OCI-LY1 (cell line): ENCODE data around the gene PDE1A.

Source experiments
- H2AFZ ChIP-seq: fragments of 200-600 bp; sonication (generic), shearing (Covaris generic); 2 replicates; pipeline ENCODE4 v1.6.0; 2014; ENCODE audit warnings: antibody characterized with exemption, mild to moderate bottlenecking, low read length
- H3F3A ChIP-seq: fragments of 200-600 bp; sonication (generic), shearing (Covaris generic); 2 replicates; pipeline ENCODE4 v1.6.0; 2014; ENCODE audit warnings: mild to moderate bottlenecking, antibody characterized with exemption, low read length, moderate library complexity; ENCODE audit not compliant: insufficient read depth
- H3K27ac ChIP-seq: fragments of 200-600 bp; sonication (generic); 2 replicates; pipeline ENCODE4 v1.5.1; 2014; ENCODE audit warnings: low read length, mixed run types, mild to moderate bottlenecking, low read depth; ENCODE audit not compliant: poor library complexity, severe bottlenecking
- H3K27me3 ChIP-seq: fragments of 200-600 bp; sonication (generic); 2 replicates; pipeline ENCODE4 v1.6.0; 2014; ENCODE audit warnings: antibody characterized with exemption, mild to moderate bottlenecking, low read length, moderate library complexity; ENCODE audit not compliant: insufficient read depth
- H3K36me3 ChIP-seq: fragments of 200-600 bp; sonication (generic); 2 replicates; pipeline ENCODE4 v1.6.1; 2014; ENCODE audit warnings: mild to moderate bottlenecking, antibody characterized with exemption, low read length, moderate library complexity, mixed read lengths; ENCODE audit not compliant: insufficient read depth
- H3K4me1 ChIP-seq: fragments of 200-600 bp; sonication (generic); 2 replicates; pipeline ENCODE4 v1.5.1; 2014; ENCODE audit warnings: mild to moderate bottlenecking, low read length, moderate library complexity; ENCODE audit not compliant: insufficient read depth, severe bottlenecking
- H3K4me2 ChIP-seq: fragments of 200-600 bp; sonication (generic), shearing (Covaris generic); 2 replicates; pipeline ENCODE4 v1.6.1; 2014; ENCODE audit warnings: low read length
- H3K4me3 ChIP-seq: fragments of 200-600 bp; sonication (generic); 2 replicates; pipeline ENCODE4 v1.5.1; 2014; ENCODE audit warnings: low read length, low read depth, mild to moderate bottlenecking, mixed read lengths; ENCODE audit not compliant: poor library complexity, severe bottlenecking
- H3K79me2 ChIP-seq: fragments of 200-600 bp; shearing (Covaris generic); 2 replicates; pipeline ENCODE4 v1.6.1; 2016; ENCODE audit warnings: mixed run types, low read length, mixed read lengths; ENCODE audit not compliant: insufficient read depth
- H3K9ac ChIP-seq: fragments of 200-600 bp; sonication (generic), shearing (Covaris generic); 2 replicates; pipeline ENCODE4 v1.6.1; 2014; ENCODE audit warnings: mild to moderate bottlenecking, low read length, mixed read lengths
- H3K9me2 ChIP-seq: fragments of 200-600 bp; sonication (generic), shearing (Covaris generic); 2 replicates; pipeline ENCODE4 v1.6.1; 2014; ENCODE audit warnings: low read depth, mild to moderate bottlenecking, low read length, mixed read lengths
- H3K9me3 ChIP-seq: fragments of 200-600 bp; shearing (Covaris generic); 2 replicates; pipeline ENCODE4 v1.6.1; 2014; ENCODE audit warnings: low read length, mixed read lengths
- H4K20me1 ChIP-seq: fragments of 200-600 bp; sonication (generic), shearing (Covaris generic); 2 replicates; pipeline ENCODE4 v1.6.0; 2016; ENCODE audit warnings: mild to moderate bottlenecking, low read length; ENCODE audit not compliant: insufficient read depth
- CTCF ChIP-seq: fragments of 200-600 bp; sonication (generic), shearing (Covaris generic); IDR thresholded peaks from 2 replicates; pipeline ENCODE4 v1.5.1; 2017; ENCODE audit warnings: mild to moderate bottlenecking, antibody characterized with exemption, low read length, moderate library complexity, mixed read lengths
- EZH2 ChIP-seq: fragments of 200-600 bp; sonication (generic), shearing (Covaris generic); IDR thresholded peaks from 2 replicates; pipeline ENCODE4 v1.8.0; 2017; ENCODE audit warnings: borderline replicate concordance, mixed run types, mild to moderate bottlenecking, antibody characterized with exemption, low read length, moderate library complexity, mixed read lengths

PDE1A gene

GRCh38 chr2:182324665-182325064 is 102.2 kb downstream of the PDE1A start:
- H3K4me3 ChIP-seq: no peak overlapping the region
- H3K9me2 ChIP-seq: no peaks in the 10 kb centered on the region
- H3K36me3 ChIP-seq: no peaks in the 10 kb centered on the region
- H3K4me1 ChIP-seq: no peaks in the 10 kb centered on the region
- H3K9ac ChIP-seq: no peak overlapping the region
- H3K79me2 ChIP-seq: no peaks in the 10 kb centered on the region
- no peak overlapping the region for H3K4me2 ChIP-seq
- H2AFZ ChIP-seq: no peak overlapping the region
- H3K27ac ChIP-seq: no peak overlapping the region
- no peaks in the 10 kb centered on the region for H3K27me3 ChIP-seq
- H3F3A ChIP-seq: no peaks in the 10 kb centered on the region
- H4K20me1 ChIP-seq: no peaks in the 10 kb centered on the region
- TF ChIP-seq EZH2: no peak
- no peak for TF ChIP-seq CTCF
- no peaks in the 10 kb centered on the region for H3K9me3 ChIP-seq

- Histone ChIP-seq H3K36me3 (no peaks in the 10 kb centered on the region), H3K4me2 (no peak overlapping the region), H2AFZ (no peak overlapping the region), H4K20me1 (no peaks in the 10 kb centered on the region), H3K9me3 (no peaks in the 10 kb centered on the region), H3K27ac (no peak overlapping the region), H3K4me3 (no peak overlapping the region), H3K9me2 (no peaks in the 10 kb centered on the region), H3K27me3 (no peaks in the 10 kb centered on the region), H3K79me2 (no peaks in the 10 kb centered on the region), H3K4me1 (no peaks in the 10 kb centered on the region), H3K9ac (no peak overlapping the region), H3F3A (no peaks in the 10 kb centered on the region)
- no peak for TF ChIP-seq CTCF
- TF ChIP-seq EZH2: no peak
Observed at GRCh38 chr2:182321096-182321495, 105.7 kb downstream of the PDE1A start.

- no peaks in the 10 kb centered on the region for H3K9me2 ChIP-seq
- H3F3A ChIP-seq: no peaks in the 10 kb centered on the region
- H3K27me3 ChIP-seq: no peaks in the 10 kb centered on the region
- H3K4me3 ChIP-seq: no peak overlapping the region
- H4K20me1 ChIP-seq: no peaks in the 10 kb centered on the region
- H3K4me2 ChIP-seq: no peak overlapping the region
- H3K4me1 ChIP-seq: no peaks in the 10 kb centered on the region
- no peaks in the 10 kb centered on the region for H3K9me3 ChIP-seq
- no peak overlapping the region for H3K27ac ChIP-seq
- no peak overlapping the region for H3K9ac ChIP-seq
- no peaks in the 10 kb centered on the region for H3K79me2 ChIP-seq
- H2AFZ ChIP-seq: no peak overlapping the region
- H3K36me3 ChIP-seq: no peaks in the 10 kb centered on the region
- TF ChIP-seq EZH2 (no peak), CTCF (no peak)
Observed at GRCh38 chr2:182319556-182320505, 107.0 kb downstream of the PDE1A start.
